PC-9 (cell line): Measurements from ENCODE around the gene NYNRIN. TPM values are rescaled to one million over a fixed set of nuclear protein-coding genes. Genes with fewer than 3 reads are reported as not detected.

Experiments
- BruUV-seq: library from RNA; stranded (reverse); fragments of 400-500 nt; replicated peaks from 2 replicates; lab custom pipeline; 2021; lab: Mats Ljungman, UMichigan
- CTCF ChIA-PET: fragments of 300-600 bp; sonication (Branson Sonifier 250); formaldehyde crosslinking; loops from one replicate; lab custom pipeline; 2022; ENCODE audit warnings: antibody characterized with exemption; lab: Charles Lee
- POLR2A ChIA-PET: fragments of 300-600 bp; sonication (Branson Sonifier 250); formaldehyde crosslinking; loops from one replicate; lab custom pipeline; 2022; ENCODE audit warnings: antibody characterized with exemption; ENCODE audit not compliant: unreplicated experiment; lab: Charles Lee
- DNase-seq, 2 experiments: peaks; one replicate each; pipeline versions ENCODE4 v3.0.0 to v3.0.0-alpha.2; 2015 to 2022; ENCODE audit warnings: mixed read lengths in 1 of 2
- H2AFZ ChIP-seq: fragments of 200-600 bp; sonication (generic); 2 replicates; pipeline ENCODE4 v1.8.1; 2017; ENCODE audit warnings: antibody characterized with exemption
- H3F3A ChIP-seq: fragments of 200-600 bp; sonication (generic); 2 replicates; pipeline ENCODE4 v1.8.1; 2017; ENCODE audit warnings: antibody characterized with exemption, mild to moderate bottlenecking, low read depth; ENCODE audit not compliant: insufficient read depth
- H3K27ac ChIP-seq: fragments of 200-600 bp; sonication (generic); 2 replicates; pipeline ENCODE4 v1.6.1; 2016; ENCODE audit warnings: mixed run types
- H3K27me3 ChIP-seq: fragments of 200-600 bp; sonication (generic); 2 replicates; pipeline ENCODE4 v1.6.1; 2016; ENCODE audit warnings: low read depth, mixed run types; ENCODE audit not compliant: insufficient read depth
- H3K36me3 ChIP-seq: fragments of 200-600 bp; sonication (generic); 2 replicates; pipeline ENCODE4 v1.6.1; 2016; ENCODE audit warnings: low read depth, mixed run types
- H3K4me1 ChIP-seq: fragments of 200-600 bp; sonication (generic); replicated peaks from 2 replicates; pipeline ENCODE4 v1.6.1; 2016; ENCODE audit warnings: mixed run types; ENCODE audit not compliant: insufficient read depth
- H3K4me2 ChIP-seq: fragments of 200-600 bp; sonication (generic); 2 replicates; pipeline ENCODE4 v1.6.1; 2017; ENCODE audit warnings: mixed run types
- H3K4me3 ChIP-seq: fragments of 200-600 bp; sonication (generic); 2 replicates; pipeline ENCODE4 v1.6.1; 2016; ENCODE audit warnings: mixed run types
- H3K79me2 ChIP-seq: fragments of 200-600 bp; sonication (generic); 2 replicates; pipeline ENCODE4 v1.6.1; 2017; ENCODE audit warnings: low read depth, mixed run types
- H3K9me2 ChIP-seq: fragments of 200-600 bp; sonication (generic); 2 replicates; pipeline ENCODE4 v1.8.1; 2017; ENCODE audit warnings: mild to moderate bottlenecking; ENCODE audit not compliant: insufficient read depth
- H3K9me3 ChIP-seq: fragments of 200-600 bp; sonication (generic); 2 replicates; pipeline ENCODE4 v1.8.1; 2016; ENCODE audit warnings: low read depth; ENCODE audit not compliant: insufficient read depth
- H4K20me1 ChIP-seq: fragments of 200-600 bp; sonication (generic); 2 replicates; pipeline ENCODE4 v1.8.1; 2017; ENCODE audit not compliant: insufficient read depth
- EZH2 ChIP-seq: fragments of 200-600 bp; sonication (generic); IDR thresholded peaks from 2 replicates; pipeline ENCODE4 v1.8.0; 2017; ENCODE audit warnings: antibody characterized with exemption, low read depth
- intact Hi-C: fragments of 100-400 bp; cut with micrococcal nuclease; formaldehyde crosslinking; loops from one replicate; pipeline ENCODE4 v1.10.0; 2022; ENCODE audit not compliant: unreplicated experiment
- total RNA-seq: library from RNA; stranded (reverse); gene quantifications from 2 replicates; pipeline ENCODE4 v1.2.3, GENCODE V29; 2021
- TF ChIP-seq, protein P1 (sequence below): fragments of 200-600 bp; sonication (generic); conservative IDR thresholded peaks from 2 replicates; pipeline ENCODE4 v1.6.1; 2017; ENCODE audit warnings: mixed run types, antibody characterized with exemption, mild to moderate bottlenecking, moderate library complexity

The NYNRIN gene
- total RNA-seq, 1 experiment from 2014 or later, result 17.7 TPM

DNA sequence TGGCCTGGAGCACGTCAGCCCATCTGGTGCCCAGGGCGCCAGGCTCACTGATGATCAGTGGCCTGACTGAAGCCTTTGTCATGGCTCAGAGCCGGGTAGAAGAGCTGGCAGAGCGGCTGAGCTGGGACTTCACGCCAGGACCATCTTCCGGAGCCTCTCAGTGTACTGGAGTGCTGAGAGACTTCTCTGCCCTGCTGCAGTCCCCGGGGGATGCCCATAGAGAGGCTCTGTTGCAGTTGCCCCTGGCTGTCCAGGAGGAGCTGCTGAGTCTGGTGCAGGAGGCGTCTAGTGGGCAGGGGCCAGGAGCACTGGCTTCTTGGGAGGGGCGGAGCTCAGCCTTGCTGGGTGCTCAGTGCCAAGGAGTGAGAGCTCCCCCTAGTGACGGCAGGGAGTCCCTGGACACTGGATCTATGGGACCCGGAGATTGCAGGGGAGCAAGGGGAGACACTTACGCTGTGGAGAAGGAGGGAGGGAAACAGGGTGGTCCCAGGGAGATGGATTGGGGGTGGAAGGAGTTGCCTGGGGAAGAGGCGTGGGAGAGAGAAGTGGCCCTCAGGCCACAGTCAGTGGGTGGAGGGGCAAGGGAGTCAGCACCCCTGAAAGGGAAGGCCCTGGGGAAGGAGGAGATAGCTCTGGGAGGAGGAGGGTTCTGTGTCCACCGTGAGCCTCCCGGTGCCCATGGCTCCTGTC is 32.9 kb downstream of the NYNRIN start:
- Histone ChIP-seq H3K9me2 (no peaks in the 10 kb centered on the region), H3K4me1 (peaks cover 9% of the 10 kb centered on the region), H3K27me3 (no peaks in the 10 kb centered on the region), H3K4me3 (peak overlapping the region; percentile 64; the same call in 1 of the 2 replicates), H4K20me1 (0 out of 2 replicates have a peak, but pooled peaks cover 4% of the 10 kb centered on the region), H3K27ac (no peak overlapping the region), H3K4me2 (peak overlapping the region; percentile 83), H2AFZ (no peak overlapping the region), H3K9me3 (no peaks in the 10 kb centered on the region), H3K79me2 (peaks cover 14% of the 10 kb centered on the region), H3F3A (peaks cover 14% of the 10 kb centered on the region; the same call in 1 of the 2 replicates), H3K36me3 (no peaks in the 10 kb centered on the region)
- no TSS peak for BruUV-seq
- ChIA-PET POLR2A (interaction anchor here (0.5 to 1.8 kb wide), 6 partner anchors 23 to 1111 kb away, joined by 3 to 8 read pairs (median 5); partner anchors contain the start of gene TINF2), CTCF (interaction anchor here (0.5 to 1.5 kb wide), 8 partner anchors 13 to 338 kb away, joined by 3 to 26 read pairs (median 4); no protein-coding TSS in a partner anchor)
- intact Hi-C loops, result loop anchor here (1.0 to 5.0 kb wide), 4 partner anchors 39 to 189 kb away; partner anchors contain the start of gene TINF2
- TF ChIP-seq EZH2, result no peak
- TF ChIP-seq, protein P1, sequence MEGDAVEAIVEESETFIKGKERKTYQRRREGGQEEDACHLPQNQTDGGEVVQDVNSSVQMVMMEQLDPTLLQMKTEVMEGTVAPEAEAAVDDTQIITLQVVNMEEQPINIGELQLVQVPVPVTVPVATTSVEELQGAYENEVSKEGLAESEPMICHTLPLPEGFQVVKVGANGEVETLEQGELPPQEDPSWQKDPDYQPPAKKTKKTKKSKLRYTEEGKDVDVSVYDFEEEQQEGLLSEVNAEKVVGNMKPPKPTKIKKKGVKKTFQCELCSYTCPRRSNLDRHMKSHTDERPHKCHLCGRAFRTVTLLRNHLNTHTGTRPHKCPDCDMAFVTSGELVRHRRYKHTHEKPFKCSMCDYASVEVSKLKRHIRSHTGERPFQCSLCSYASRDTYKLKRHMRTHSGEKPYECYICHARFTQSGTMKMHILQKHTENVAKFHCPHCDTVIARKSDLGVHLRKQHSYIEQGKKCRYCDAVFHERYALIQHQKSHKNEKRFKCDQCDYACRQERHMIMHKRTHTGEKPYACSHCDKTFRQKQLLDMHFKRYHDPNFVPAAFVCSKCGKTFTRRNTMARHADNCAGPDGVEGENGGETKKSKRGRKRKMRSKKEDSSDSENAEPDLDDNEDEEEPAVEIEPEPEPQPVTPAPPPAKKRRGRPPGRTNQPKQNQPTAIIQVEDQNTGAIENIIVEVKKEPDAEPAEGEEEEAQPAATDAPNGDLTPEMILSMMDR, result peak; percentile 92
- peak; percentile 75 to 85 for DNase-seq

GRCh38 chr14:24432259-24433131 is 33.7 kb downstream of the NYNRIN start:
- POLR2A ChIA-PET, result interaction anchor here (0.5 to 1.8 kb wide), 5 partner anchors 23 to 1112 kb away, joined by 3 to 8 read pairs (median 4); no protein-coding TSS in a partner anchor
- Histone ChIP-seq H3K4me3 (no peak overlapping the region), H3K27me3 (no peaks in the 10 kb centered on the region), H3K4me2 (peak overlapping the region; percentile 83), H3K36me3 (no peaks in the 10 kb centered on the region), H2AFZ (no peak overlapping the region), H3K9me3 (no peaks in the 10 kb centered on the region), H3K79me2 (peaks cover 14% of the 10 kb centered on the region), H3K4me1 (peaks cover 9% of the 10 kb centered on the region), H3K27ac (no peak overlapping the region), H3K9me2 (no peaks in the 10 kb centered on the region), H4K20me1 (0 out of 2 replicates have a peak, but pooled peaks cover 4% of the 10 kb centered on the region), H3F3A (peaks cover 13% of the 10 kb centered on the region; the same call in 1 of the 2 replicates)
- TF ChIP-seq EZH2, result no peak
- TF ChIP-seq, protein P1, result no peak
- intact Hi-C loops, result loop anchor here (5.0 kb wide), 1 partner anchor 190 kb away; the partner anchor contains the start of gene TINF2
- BruUV-seq, result no TSS peak
- CTCF ChIA-PET, result interaction anchor here (0.5 to 1.5 kb wide), 6 partner anchors 14 to 339 kb away, joined by 3 to 26 read pairs (median 4); no protein-coding TSS in a partner anchor
- no peak for DNase-seq

DNA sequence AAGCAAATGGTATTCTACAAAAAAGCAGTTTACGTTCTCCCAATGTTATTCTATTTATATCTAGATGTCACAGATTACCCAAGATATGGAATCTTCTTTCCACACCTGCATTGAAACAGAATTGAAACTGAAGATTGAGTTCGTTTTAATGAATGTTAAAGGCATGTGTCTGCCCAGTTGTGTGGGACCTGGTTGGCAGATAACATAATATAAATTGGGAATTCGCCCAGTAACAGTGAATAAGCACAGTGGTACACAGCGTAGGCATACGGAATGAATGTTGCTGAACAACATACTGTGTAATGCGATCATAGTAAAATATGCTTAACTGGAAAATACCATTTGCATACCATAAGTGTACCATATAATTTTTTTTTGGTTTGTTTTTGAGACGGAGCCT is 35.2 kb downstream of the NYNRIN start:
- TF ChIP-seq, protein P1, result no peak
- TF ChIP-seq EZH2, result no peak
- Histone ChIP-seq H4K20me1 (0 out of 2 replicates have a peak, but pooled peaks cover 4% of the 10 kb centered on the region), H3K9me3 (no peaks in the 10 kb centered on the region), H2AFZ (no peak overlapping the region), H3F3A (peaks cover 13% of the 10 kb centered on the region; the same call in 1 of the 2 replicates), H3K27me3 (no peaks in the 10 kb centered on the region), H3K4me3 (no peak overlapping the region), H3K79me2 (peaks cover 14% of the 10 kb centered on the region), H3K4me2 (no peak overlapping the region), H3K27ac (no peak overlapping the region), H3K36me3 (no peaks in the 10 kb centered on the region), H3K4me1 (peaks cover 9% of the 10 kb centered on the region), H3K9me2 (no peaks in the 10 kb centered on the region)
- ChIA-PET CTCF (interaction anchor here (0.6 kb wide), 1 partner anchor 100 kb away, joined by 3 read pairs; no protein-coding TSS in a partner anchor), POLR2A (no interaction called here)
- intact Hi-C loops, result loop anchor here (5.0 kb wide), 1 partner anchor 192 kb away; the partner anchor contains the start of gene TINF2
- BruUV-seq, result no TSS peak
- no peak for DNase-seq
